ENCODE data around the gene LRMDA. TPM values are rescaled to one million over a fixed set of nuclear protein-coding genes. Genes with fewer than 3 reads are reported as not detected.

LRMDA gene
- total and polyA plus RNA-seq, 2 of the 8 experiments (the other 6 are each of a cell fraction or from before 2014, with no cell fraction given): 0.86 to 2.8 TPM

DNA sequence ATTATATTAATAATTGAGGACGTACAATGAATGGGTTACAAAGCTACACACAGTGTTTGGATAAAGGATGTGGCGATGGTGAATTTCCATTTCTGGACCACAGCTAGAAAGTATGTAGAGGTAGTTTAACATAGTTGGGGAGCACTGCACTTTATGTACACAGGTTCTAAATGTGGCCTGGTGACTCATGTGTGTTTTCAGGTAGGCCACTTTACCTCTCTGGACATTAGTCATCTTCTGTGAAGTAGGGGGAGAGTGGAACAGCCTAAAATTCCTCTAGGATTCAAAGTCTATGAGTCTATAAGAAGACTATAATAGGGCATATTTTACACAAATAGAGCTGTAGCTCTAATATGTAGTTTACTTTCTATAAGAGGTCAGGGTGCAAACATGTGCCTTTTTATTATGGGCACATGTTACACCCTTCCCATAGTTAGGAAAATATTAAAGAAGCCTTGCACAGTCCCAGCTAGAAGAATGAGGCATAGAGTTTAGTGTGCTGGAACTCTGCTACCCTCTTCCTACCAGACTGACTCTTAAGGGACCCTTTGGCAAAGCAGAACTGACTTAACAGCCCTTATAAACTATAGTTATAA is 594.9 kb downstream of the LRMDA start:
- Histone ChIP-seq H3K4me1 (replicated peaks in 1 of 4; ENCODE audit: control insufficient read depth in 3 of 4, insufficient read depth in 4 of 4, low read length in 3 of 4) (no peaks in the 10 kb centered on the region), H3K14ac (ENCODE audit: insufficient read length) (no peak overlapping the region), H4K5ac (ENCODE audit: insufficient read length, low read depth, low read length) (no peak overlapping the region), H3K79me2 (ENCODE audit: control insufficient read depth in 1 of 2, insufficient read depth in 2 of 2, low read length in 2 of 2) (no peaks in the 10 kb centered on the region), H3K4ac (replicated peaks; ENCODE audit: insufficient read length, low read depth, low read length) (no peak overlapping the region), H3K56ac (replicated peaks; ENCODE audit: insufficient read length, low read depth, low read length) (no peak overlapping the region), H2BK5ac (ENCODE audit: low read depth, low read length) (no peak overlapping the region), H2BK12ac (ENCODE audit: low read depth, low read length) (no peak overlapping the region), H2BK20ac (ENCODE audit: low read length) (no peak overlapping the region), H3K23ac (ENCODE audit: insufficient read length) (no peak overlapping the region), H3K18ac (ENCODE audit: extremely low read depth, low read length) (no peak overlapping the region), H2AFZ (ENCODE audit: low read length) (no peak overlapping the region), H3K9me3 (ENCODE audit: insufficient read depth in 2 of 2, low read depth in 1 of 2, low read length in 1 of 2) (no peaks in the 10 kb centered on the region), H2AK5ac (ENCODE audit: low read depth, low read length) (no peak overlapping the region), H3K23me2 (ENCODE audit: low read depth, low read length) (no peaks in the 10 kb centered on the region), H3K79me1 (ENCODE audit: low read depth, low read length) (no peaks in the 10 kb centered on the region), H4K91ac (replicated peaks; ENCODE audit: insufficient read length, low read length) (no peak overlapping the region), H2BK15ac (ENCODE audit: low read length) (no peak overlapping the region), H3K4me2 (ENCODE audit: insufficient read depth in 1 of 2, low read depth in 2 of 2, low read length in 2 of 2) (no peak overlapping the region), H4K8ac (ENCODE audit: extremely low read depth, insufficient read depth, low read length) (no peak overlapping the region), H3K9ac (replicated peaks in 1 of 4; ENCODE audit: extremely low read depth in 1 of 4, low read depth in 3 of 4, low read length in 3 of 4) (no peak overlapping the region), H3K4me3 (ENCODE audit: extremely low read depth in 1 of 4, insufficient read depth in 2 of 4, low read depth in 3 of 4, low read length in 4 of 4) (no peak overlapping the region), H3K27ac (ENCODE audit: low read depth, low read length) (no peak overlapping the region), H4K20me1 (replicated peaks in 1 of 2; ENCODE audit: control insufficient read depth in 1 of 2, insufficient read depth in 2 of 2, low read length in 2 of 2) (no peaks in the 10 kb centered on the region), H3K27me3 (replicated peaks in 1 of 4; ENCODE audit: control insufficient read depth in 3 of 4, extremely low read depth in 1 of 4, insufficient read depth in 3 of 4, low read length in 3 of 4) (no peaks in the 10 kb centered on the region), H2BK120ac (replicated peaks; ENCODE audit: low read depth, low read length) (no peak overlapping the region), H3K36me3 (ENCODE audit: control insufficient read depth in 2 of 4, insufficient read depth in 4 of 4, low read length in 3 of 4) (no peaks in the 10 kb centered on the region)
- TF ChIP-seq EGR1 (IDR thresholded peaks at IDR 0.05; ENCODE audit: borderline replicate concordance, low read depth, low read length): no peak
- DNase-seq (ENCODE audit: low read depth in 1 of 2, low spot score in 2 of 2) (no peak), FAIRE-seq (no peak)
- 93% methylated on average over 2 of the region's 2 CpGs; no CpG with 5 or more reads in 1 of the 2 experiments for WGBS, 2 experiments (ENCODE audit: extremely low coverage in 1 of 2, insufficient coverage in 1 of 2, insufficient read length in 1 of 2, insufficient replicate concordance in 2 of 2, low coverage in 1 of 2, low lambda C conversion rate in 2 of 2, missing lambda C conversion rate in 1 of 2)
- ChIA-PET CTCF (ENCODE audit: partially characterized antibody) (interaction anchor here (0.6 to 3.7 kb wide), 12 partner anchors 10 to 626 kb away, joined by 3 to 44 read pairs (median 3); no protein-coding TSS in a partner anchor), POLR2A (ENCODE audit: partially characterized antibody) (no interaction called here)
